Measurements from ENCODE around the gene SUPT4H1.

DNA sequence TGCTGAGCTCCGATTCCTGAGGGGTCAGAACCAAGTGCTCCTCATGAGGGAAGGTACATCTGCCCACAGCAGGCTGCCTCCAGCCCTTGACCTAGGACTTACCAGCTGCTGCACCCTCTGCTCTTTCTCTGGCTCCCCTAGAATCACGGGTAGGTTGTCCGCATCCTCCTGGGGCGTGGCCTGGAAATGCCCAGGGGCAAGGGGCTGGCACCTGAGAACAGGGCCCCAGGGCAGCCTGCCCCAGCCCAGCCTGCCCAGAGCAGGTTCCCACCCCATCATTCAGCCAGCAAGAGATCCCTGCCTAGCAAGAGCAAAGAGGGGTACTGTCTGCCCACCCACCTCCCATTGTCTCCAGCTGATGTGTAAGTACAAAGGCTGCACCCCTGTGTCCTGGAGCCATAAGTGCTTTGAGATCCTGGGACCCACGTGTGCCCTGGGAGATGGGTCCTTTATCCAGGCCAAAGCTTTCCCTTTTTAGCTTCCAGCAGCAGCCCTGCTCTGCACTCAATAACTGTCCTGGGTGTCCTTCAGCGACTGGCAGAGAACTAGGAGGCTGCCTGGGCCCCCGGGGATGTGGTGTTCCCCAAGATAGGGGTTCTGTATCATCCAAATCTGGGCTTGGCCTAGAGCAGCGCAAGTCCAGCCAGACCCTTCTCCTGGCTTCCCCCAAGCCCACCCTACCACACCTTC, 28.5 kb downstream of the SUPT4H1 start:
- TF ChIP-seq POLR2A (IDR thresholded peaks at IDR 0.05; ENCODE audit: extremely low read depth, insufficient read length) = peak; percentile 20
- TF ChIP-seq, protein P1, sequence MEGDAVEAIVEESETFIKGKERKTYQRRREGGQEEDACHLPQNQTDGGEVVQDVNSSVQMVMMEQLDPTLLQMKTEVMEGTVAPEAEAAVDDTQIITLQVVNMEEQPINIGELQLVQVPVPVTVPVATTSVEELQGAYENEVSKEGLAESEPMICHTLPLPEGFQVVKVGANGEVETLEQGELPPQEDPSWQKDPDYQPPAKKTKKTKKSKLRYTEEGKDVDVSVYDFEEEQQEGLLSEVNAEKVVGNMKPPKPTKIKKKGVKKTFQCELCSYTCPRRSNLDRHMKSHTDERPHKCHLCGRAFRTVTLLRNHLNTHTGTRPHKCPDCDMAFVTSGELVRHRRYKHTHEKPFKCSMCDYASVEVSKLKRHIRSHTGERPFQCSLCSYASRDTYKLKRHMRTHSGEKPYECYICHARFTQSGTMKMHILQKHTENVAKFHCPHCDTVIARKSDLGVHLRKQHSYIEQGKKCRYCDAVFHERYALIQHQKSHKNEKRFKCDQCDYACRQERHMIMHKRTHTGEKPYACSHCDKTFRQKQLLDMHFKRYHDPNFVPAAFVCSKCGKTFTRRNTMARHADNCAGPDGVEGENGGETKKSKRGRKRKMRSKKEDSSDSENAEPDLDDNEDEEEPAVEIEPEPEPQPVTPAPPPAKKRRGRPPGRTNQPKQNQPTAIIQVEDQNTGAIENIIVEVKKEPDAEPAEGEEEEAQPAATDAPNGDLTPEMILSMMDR (IDR thresholded peaks at IDR 0.05; ENCODE audit: low read depth, low read length) = no peak
- no peak for TF ChIP-seq MYC (IDR thresholded peaks at IDR 0.05; ENCODE audit: low read depth, low read length)
